ENCODE results near the gene EFCAB6.

The EFCAB6 gene, protein sequence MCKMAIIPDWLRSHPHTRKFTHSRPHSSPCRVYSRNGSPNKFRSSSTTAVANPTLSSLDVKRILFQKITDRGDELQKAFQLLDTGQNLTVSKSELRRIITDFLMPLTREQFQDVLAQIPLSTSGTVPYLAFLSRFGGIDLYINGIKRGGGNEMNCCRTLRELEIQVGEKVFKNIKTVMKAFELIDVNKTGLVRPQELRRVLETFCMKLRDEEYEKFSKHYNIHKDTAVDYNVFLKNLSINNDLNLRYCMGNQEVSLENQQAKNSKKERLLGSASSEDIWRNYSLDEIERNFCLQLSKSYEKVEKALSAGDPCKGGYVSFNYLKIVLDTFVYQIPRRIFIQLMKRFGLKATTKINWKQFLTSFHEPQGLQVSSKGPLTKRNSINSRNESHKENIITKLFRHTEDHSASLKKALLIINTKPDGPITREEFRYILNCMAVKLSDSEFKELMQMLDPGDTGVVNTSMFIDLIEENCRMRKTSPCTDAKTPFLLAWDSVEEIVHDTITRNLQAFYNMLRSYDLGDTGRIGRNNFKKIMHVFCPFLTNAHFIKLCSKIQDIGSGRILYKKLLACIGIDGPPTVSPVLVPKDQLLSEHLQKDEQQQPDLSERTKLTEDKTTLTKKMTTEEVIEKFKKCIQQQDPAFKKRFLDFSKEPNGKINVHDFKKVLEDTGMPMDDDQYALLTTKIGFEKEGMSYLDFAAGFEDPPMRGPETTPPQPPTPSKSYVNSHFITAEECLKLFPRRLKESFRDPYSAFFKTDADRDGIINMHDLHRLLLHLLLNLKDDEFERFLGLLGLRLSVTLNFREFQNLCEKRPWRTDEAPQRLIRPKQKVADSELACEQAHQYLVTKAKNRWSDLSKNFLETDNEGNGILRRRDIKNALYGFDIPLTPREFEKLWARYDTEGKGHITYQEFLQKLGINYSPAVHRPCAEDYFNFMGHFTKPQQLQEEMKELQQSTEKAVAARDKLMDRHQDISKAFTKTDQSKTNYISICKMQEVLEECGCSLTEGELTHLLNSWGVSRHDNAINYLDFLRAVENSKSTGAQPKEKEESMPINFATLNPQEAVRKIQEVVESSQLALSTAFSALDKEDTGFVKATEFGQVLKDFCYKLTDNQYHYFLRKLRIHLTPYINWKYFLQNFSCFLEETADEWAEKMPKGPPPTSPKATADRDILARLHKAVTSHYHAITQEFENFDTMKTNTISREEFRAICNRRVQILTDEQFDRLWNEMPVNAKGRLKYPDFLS (N-terminal part only)

GRCh38 chr22:43812149-43812842 lies at the start of gene EFCAB6:
Gene EFCAB6 (minus strand): TSS chr22:43812305. CDS start chr22:43782318, 29,987 bp downstream.
- FAIRE-seq, result peak; percentile 48
- TF ChIP-seq POLR2A (IDR thresholded peaks at IDR 0.05; ENCODE audit: low read depth, low read length), result no peak; the same call in 1 of the 2 replicates

DNA sequence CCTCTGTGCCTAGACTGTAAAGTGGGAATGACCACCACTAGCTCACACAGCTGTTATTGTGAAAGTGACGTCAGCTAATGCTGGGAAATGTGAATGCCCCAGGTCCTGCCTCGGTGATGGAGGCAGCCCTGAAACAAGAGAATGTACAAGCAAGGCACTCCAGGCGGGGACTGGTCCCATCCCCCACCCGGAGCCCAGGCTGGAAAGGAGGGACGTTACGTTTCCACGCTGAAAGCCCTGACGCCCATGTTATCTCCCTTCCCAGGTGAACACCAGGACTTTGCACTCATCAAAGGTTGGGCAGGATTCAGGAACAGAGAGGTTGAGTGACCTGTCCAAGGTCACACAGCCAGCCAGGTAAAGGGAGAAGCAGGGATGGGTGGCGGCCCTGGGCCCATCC lies 49.4 kb upstream of the EFCAB6 start:
- no peak for TF ChIP-seq POLR2A (IDR thresholded peaks at IDR 0.05; ENCODE audit: low read depth, low read length)
- FAIRE-seq (no peak), DNase-seq (ENCODE audit: insufficient read length, low spot score) (no peak)

More at GRCh38 chr22:43812149-43812842, at the start of gene EFCAB6:
- DNase-seq (ENCODE audit: insufficient read length, low spot score), result peak; percentile 78

GRCh38 chr22:43860831-43861230 lies 48.7 kb upstream of the EFCAB6 start:
- FAIRE-seq, result no peak
- no peak for TF ChIP-seq POLR2A (IDR thresholded peaks at IDR 0.05; ENCODE audit: low read depth, low read length)
- no peak for DNase-seq (ENCODE audit: insufficient read length, low spot score)

GRCh38 chr22:43860126-43860525 lies 48.0 kb upstream of the EFCAB6 start:
- FAIRE-seq, result no peak
- no peak for TF ChIP-seq POLR2A (IDR thresholded peaks at IDR 0.05; ENCODE audit: low read depth, low read length)
- no peak for DNase-seq (ENCODE audit: insufficient read length, low spot score)

- no peak for FAIRE-seq
- TF ChIP-seq POLR2A (IDR thresholded peaks at IDR 0.05; ENCODE audit: low read depth, low read length), result no peak
These were observed 47.5 kb upstream of the EFCAB6 start for GRCh38 chr22:43859621-43860020.

DNA sequence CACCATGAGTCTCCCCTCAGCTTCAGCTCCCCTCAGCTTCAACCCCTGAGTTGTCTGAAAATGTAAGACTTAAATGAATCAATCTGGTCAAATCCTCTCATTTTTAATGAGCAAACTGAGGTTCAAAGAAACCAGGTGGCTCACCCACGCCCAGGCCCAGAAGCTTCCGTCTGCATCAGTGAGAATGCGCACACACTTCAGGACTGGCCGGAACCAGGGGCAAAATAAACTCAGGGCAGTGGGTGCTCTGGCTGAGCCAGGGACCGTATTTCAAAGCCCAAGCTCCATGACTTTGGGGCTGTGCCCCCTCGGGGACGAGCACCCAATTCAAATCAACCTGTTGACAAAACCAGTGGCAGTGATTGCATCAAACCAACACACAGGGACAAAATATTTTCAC lies 47.1 kb upstream of the EFCAB6 start:
- no peak for FAIRE-seq
- no peak for TF ChIP-seq POLR2A (IDR thresholded peaks at IDR 0.05; ENCODE audit: low read depth, low read length)

More at GRCh38 chr22:43859621-43860020, 47.5 kb upstream of the EFCAB6 start:
- DNase-seq (ENCODE audit: insufficient read length, low spot score), result no peak

GRCh38 chr22:43858156-43858895 lies 46.2 kb upstream of the EFCAB6 start:
- no peak for DNase-seq (ENCODE audit: insufficient read length, low spot score)
- TF ChIP-seq POLR2A (IDR thresholded peaks at IDR 0.05; ENCODE audit: low read depth, low read length), result no peak
- FAIRE-seq, result no peak

More for the DNA sequence above, 47.1 kb upstream of the EFCAB6 start:
- no peak for DNase-seq (ENCODE audit: insufficient read length, low spot score)

DNA sequence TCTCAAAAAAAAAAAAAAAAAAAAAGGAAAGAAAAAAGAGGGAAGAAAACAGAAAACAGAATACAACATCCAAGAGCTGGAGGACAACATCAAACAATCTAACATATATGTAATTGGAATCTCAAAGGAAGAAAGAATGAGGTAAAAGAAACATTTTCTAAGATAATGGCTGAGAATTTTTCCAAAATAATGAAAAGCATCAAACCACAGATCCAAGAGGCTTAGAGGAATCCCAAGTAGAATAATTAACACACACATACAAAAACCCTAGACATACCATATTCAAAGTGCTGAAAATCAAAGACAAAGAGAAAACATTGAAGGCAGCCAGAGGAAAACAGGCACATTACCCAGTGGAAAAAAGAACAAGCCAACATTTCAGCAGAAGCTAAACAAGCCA lies 45.3 kb upstream of the EFCAB6 start:
- TF ChIP-seq POLR2A (IDR thresholded peaks at IDR 0.05; ENCODE audit: low read depth, low read length), result no peak
- DNase-seq (ENCODE audit: insufficient read length, low spot score) (no peak), FAIRE-seq (no peak)

- no peak for FAIRE-seq
- no peak for DNase-seq (ENCODE audit: insufficient read length, low spot score)
- no peak for TF ChIP-seq POLR2A (IDR thresholded peaks at IDR 0.05; ENCODE audit: low read depth, low read length)
These were observed 43.3 kb upstream of the EFCAB6 start for GRCh38 chr22:43855431-43855830.

DNA sequence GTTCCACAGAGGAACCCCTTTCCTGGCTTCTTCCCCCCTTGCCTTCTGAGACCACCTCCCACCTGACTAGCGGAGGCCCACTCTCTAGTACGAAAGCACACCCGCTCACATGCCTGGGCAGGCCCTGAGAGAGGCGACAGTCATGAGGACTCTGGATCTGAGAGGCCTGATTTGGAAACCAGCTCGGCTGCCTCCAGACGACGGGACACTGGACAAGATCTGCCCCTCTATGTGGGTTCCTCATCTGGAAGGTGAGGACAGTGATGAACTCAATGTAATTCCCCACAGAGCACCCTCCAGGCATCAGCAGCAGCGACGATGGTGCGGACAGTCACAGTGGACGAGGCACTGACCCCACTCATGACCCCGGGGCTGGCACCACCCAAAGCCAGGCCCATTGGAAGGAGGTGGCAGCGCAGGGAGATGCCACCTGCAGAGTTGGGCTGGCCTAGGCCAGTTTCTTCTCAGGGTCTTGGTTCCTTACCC lies 42.7 kb upstream of the EFCAB6 start:
- DNase-seq (ENCODE audit: insufficient read length, low spot score) (no peak), FAIRE-seq (no peak)
- TF ChIP-seq POLR2A (IDR thresholded peaks at IDR 0.05; ENCODE audit: low read depth, low read length), result no peak

DNA sequence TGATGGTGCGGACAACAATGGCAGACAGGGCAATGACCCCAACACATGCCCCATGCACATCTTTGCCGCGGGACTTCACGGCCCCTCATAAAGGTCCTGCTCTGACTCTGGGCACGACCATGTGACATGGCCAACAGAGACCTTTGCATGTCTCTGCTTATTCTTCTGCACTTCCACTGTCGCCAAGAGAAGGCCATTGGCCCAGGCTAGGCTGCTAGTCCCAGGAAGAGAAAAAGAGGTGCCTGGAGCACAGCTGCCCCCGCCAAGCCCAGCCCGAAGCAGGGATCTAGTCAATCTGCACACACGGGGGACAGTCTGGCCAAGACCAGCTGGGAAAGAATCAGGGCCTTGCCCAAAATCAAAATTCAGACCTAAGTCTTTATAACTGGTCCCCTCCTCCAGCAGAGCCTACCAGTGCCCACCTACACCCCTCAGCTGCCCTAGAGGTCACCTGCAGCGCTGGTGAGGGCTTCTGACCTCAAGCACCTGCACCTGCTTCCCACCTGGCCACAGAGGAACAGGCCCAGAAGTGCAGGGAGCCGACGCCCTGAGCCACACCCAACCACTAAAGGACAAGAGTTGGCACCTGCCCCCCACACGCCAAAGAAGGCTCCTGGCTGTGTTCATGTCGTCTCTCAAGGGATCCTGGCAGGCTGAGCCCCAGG lies 42.1 kb upstream of the EFCAB6 start:
- no peak for TF ChIP-seq POLR2A (IDR thresholded peaks at IDR 0.05; ENCODE audit: low read depth, low read length)
- no peak for FAIRE-seq
- no peak for DNase-seq (ENCODE audit: insufficient read length, low spot score)
